HG02981 (cell line): Measurements from ENCODE around the gene UBR3.
"Not testable (repeated sequence)": the region's sequence is repeated elsewhere in the genome, so short reads cannot be mapped to it uniquely, and the experiment has no call there.

Experiments used
- ATAC-seq: cut with Tn5 transposase; IDR thresholded peaks from one replicate; pipeline ENCODE4 v1.9.1; 2021; ENCODE audit warnings: mild to moderate bottlenecking, moderate library complexity; ENCODE audit not compliant: unreplicated experiment

UBR3 gene

GRCh38 chr2:169945515-169945914, 118.3 kb downstream of the UBR3 start:
- ATAC-seq, result no peak

- no peak for ATAC-seq
Observed at GRCh38 chr2:169946092-169946491, 118.8 kb downstream of the UBR3 start.

- ATAC-seq, result no peak
Observed at GRCh38 chr2:169946546-169946945, 119.3 kb downstream of the UBR3 start.

- ATAC-seq, result no peak
Observed at GRCh38 chr2:169955940-169956339, 128.7 kb downstream of the UBR3 start.

DNA sequence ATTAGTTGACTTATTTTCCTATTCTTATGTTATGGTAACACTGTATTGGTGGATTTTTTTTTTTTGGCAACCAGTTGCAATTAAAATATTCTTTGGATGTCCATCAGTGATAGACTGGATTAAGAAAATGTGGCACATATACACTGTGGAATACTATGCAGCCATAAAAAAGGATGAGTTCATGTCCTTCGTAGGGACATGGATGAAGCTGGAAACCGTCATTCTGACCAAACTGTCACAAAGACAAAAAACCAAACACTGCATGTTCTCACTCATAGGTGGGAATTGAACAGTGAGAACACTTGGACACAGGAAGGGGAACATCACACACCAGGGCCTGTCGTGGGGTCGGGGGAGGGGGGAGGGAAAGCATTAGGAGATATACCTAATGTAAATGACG, 130.0 kb downstream of the UBR3 start:
- not testable (repeated sequence) for ATAC-seq

DNA sequence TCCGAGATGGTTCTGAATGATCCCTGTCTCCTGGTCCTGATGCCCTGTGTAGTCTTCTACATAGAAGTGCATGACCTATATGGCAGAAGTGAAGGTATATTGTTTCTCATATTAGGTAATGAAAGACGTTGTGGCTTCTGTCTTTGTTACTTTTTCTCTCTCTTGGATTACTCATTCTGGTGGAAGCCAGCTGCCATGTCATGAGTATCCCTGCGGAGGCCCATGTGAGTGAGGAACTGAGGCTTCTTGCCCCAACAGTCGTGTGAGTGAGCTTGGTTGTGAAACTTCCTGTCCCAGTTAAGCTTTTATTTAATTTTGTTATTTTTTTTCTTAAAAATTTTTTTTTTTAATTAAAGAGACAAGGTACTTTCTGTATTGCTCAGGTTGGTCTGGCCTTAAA, 134.7 kb downstream of the UBR3 start:
- ATAC-seq, result no peak

- ATAC-seq, result no peak
Observed at GRCh38 chr2:169963786-169964185, 136.5 kb downstream of the UBR3 start.

- ATAC-seq, result no peak
Observed at GRCh38 chr2:169964740-169965139, 137.5 kb downstream of the UBR3 start.

- no peak for ATAC-seq
Observed at GRCh38 chr2:169965495-169965894, 138.2 kb downstream of the UBR3 start.

GRCh38 chr2:169966454-169966853, 139.2 kb downstream of the UBR3 start:
- ATAC-seq, result no peak

- no peak for ATAC-seq
Observed at GRCh38 chr2:169968743-169969142, 141.5 kb downstream of the UBR3 start.

DNA sequence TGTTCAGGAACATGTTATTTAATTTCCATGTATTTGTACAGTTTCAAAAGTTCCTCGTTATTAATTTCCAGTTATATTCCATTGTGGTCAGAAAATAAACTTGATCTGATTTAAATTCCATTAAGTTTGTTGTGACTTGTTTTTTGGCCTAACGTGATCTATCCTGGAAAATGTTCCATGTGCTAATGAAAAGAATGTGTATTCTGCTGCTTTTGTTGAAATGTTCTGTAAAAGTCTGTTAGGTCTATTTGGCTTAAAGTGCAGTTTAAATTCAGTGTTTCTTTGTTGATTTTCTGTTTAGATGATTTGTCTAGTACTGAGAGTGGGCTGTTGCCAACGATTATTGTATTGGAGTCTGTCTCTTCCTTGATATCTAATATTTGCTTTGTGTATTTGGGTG, 148.0 kb downstream of the UBR3 start:
- ATAC-seq, result no peak

GRCh38 chr2:169976335-169976851, 149.1 kb downstream of the UBR3 start:
- no peak for ATAC-seq

DNA sequence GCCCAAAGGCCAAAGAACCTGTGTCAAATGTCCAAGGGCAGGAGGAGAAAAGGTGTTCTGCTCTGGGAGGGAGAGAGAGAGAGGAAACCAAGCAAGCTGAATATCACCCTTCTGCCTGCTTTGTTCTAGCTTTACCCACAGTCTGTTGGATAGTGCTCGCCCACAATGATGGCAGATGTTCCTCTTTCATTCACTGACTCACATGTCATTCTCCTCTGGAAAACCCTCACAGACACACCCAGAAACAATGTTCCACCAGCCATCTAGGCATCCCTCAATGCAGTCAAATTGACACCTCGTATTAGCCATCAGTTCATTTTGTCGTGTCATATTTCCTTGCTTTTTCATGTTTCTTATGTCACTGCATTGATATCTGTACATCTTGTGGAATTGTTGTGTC, 150.3 kb downstream of the UBR3 start:
- no peak for ATAC-seq

- no peak for ATAC-seq
Observed at GRCh38 chr2:169978402-169979017, 151.3 kb downstream of the UBR3 start.

DNA sequence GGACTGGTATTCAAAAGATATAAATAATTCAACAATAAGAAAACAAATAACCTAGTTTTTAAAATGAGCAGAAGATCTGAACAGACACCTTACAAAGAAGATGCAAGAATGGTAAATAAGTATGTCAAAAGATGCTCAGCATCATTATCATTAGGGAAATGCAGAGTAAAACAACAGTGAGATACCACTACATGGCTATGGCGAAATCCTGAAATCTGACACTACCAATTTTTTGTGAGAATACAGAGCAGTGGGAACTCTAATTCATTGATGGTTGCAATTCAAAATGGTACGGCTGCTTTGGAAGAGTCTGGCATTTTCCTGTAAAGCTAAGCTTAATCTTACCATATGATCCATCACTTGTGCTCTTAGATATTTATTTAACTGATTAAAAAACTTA, 151.8 kb downstream of the UBR3 start:
- no peak for ATAC-seq

GRCh38 chr2:169980001-169980400, 152.7 kb downstream of the UBR3 start:
- no peak for ATAC-seq

DNA sequence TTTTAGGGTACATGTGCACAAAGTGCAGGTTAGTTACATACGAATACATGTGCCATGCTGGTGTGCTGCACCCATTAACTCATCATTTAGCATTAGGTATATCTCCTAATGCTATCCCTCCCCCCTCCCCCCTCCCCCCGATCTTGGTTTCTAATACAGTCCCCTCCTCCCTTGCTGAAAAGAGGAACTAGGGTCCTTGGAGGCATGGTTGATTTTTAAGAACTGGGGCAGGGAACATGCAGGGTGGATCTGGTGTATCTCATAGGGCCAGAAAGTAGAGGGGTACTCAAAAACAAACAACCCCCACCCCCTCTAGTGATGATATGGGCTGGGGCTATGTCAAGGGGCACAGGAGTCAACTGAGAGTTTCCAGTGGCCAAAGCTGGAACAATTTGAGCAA, 153.4 kb downstream of the UBR3 start:
- ATAC-seq, result no peak

- ATAC-seq, result no peak
Observed at GRCh38 chr2:169982929-169983328, 155.7 kb downstream of the UBR3 start.

GRCh38 chr2:169983506-169983905, 156.3 kb downstream of the UBR3 start:
- no peak for ATAC-seq

DNA sequence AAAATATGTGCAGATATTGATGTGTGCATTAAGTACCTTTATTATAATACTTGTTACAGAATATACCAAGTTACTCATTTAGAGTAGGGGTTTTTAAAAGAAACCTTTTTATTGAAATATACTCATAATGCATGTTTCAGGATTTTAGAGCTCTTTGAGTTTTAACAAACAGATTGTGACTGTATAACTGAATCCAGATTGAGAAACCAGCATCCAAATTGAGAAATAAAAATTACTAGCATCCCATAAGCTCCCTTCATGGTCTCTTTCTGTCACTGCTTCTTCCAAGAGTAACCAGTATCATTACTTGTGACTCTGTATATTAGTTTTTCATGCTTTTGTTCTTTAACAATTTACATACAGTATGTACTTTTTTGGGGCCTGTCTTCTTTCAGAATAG, 156.9 kb downstream of the UBR3 start:
- no peak for ATAC-seq

- ATAC-seq, result no peak
Observed at GRCh38 chr2:169994752-169995151, 167.5 kb downstream of the UBR3 start.
